WTC11 (cell line): Measurements from ENCODE around the gene SNX20. TPM values are rescaled to one million over a fixed set of nuclear protein-coding genes. Genes with fewer than 3 reads are reported as not detected.

Experiments used
- ATAC-seq: fragments of 200-7000 bp; cut with Tn5 transposase; 2 replicates; pipeline ENCODE4 v1.10.0; 2021; ENCODE audit warnings: mild to moderate bottlenecking, moderate library complexity
- CTCF ChIA-PET: fragments of 300-600 bp; sonication (Branson Sonifier 250); formaldehyde crosslinking; loops from one replicate; lab custom pipeline; 2021; ENCODE audit warnings: antibody characterized with exemption; lab: Charles Lee
- POLR2A ChIA-PET: fragments of 350-600 bp; sonication (Branson Sonifier 250); formaldehyde crosslinking; loops from one replicate; lab custom pipeline; 2021; ENCODE audit warnings: antibody characterized with exemption; lab: Charles Lee
- DNase-seq: peaks from one replicate; pipeline ENCODE4 v3.0.0; 2021; ENCODE audit warnings: low spot score
- H3K27ac Mint-ChIP-seq: 2 replicates; pipeline ENCODE4 v1.8.0; 2021; ENCODE audit warnings: mixed read lengths
- H3K27me3 Mint-ChIP-seq: 2 replicates; pipeline ENCODE4 v1.8.0; 2021; ENCODE audit warnings: low read depth, mild to moderate bottlenecking, moderate library complexity, mixed read lengths
- H3K36me3 Mint-ChIP-seq: 2 replicates; pipeline ENCODE4 v1.8.0; 2021; ENCODE audit warnings: mixed read lengths
- H3K4me1 Mint-ChIP-seq: 2 replicates; pipeline ENCODE4 v1.8.0; 2022; ENCODE audit warnings: mixed read lengths
- H3K4me3 Mint-ChIP-seq: 2 replicates; pipeline ENCODE4 v1.8.0; 2021; ENCODE audit warnings: mild to moderate bottlenecking, moderate library complexity, mixed read lengths
- H3K9me3 Mint-ChIP-seq: 2 replicates; pipeline ENCODE4 v1.8.0; 2021; ENCODE audit warnings: mixed read lengths
- CDX4 ChIP-seq: fragments of 250-450 bp; sonication (Bioruptor Pico); IDR thresholded peaks from 2 replicates; pipeline ENCODE4 v1.9.0; 2021; ENCODE audit warnings: moderate library complexity, mild to moderate bottlenecking, inconsistent platforms, borderline replicate concordance
- CREM ChIP-seq: sonication (generic); formaldehyde crosslinking; IDR thresholded peaks from 2 replicates; pipeline ENCODE4 v1.8.1; 2022; ENCODE audit warnings: mild to moderate bottlenecking, missing genetic modification reagents, moderate library complexity
- ELF4 ChIP-seq: sonication (generic); formaldehyde crosslinking; IDR thresholded peaks from 2 replicates; pipeline ENCODE4 v1.8.1; 2022; ENCODE audit warnings: low read depth, mild to moderate bottlenecking, moderate library complexity, missing genetic modification reagents
- EMX1 ChIP-seq: fragments of 250-450 bp; sonication (Bioruptor Pico); IDR thresholded peaks from 2 replicates; pipeline ENCODE4 v1.8.0; 2021; ENCODE audit warnings: mild to moderate bottlenecking
- FOXJ3 ChIP-seq: sonication (generic); formaldehyde crosslinking; IDR thresholded peaks from 2 replicates; pipeline ENCODE4 v1.9.0; 2021; ENCODE audit warnings: missing genetic modification reagents, mild to moderate bottlenecking, borderline replicate concordance
- FOXK1 ChIP-seq: sonication (generic); formaldehyde crosslinking; IDR thresholded peaks from 2 replicates; pipeline ENCODE4 v1.8.0; 2022; ENCODE audit warnings: mild to moderate bottlenecking, moderate library complexity, missing genetic modification reagents
- FOXP1 ChIP-seq: sonication (generic); formaldehyde crosslinking; IDR thresholded peaks from 2 replicates; pipeline ENCODE4 v1.8.0; 2022; ENCODE audit warnings: missing genetic modification reagents, mild to moderate bottlenecking, moderate library complexity, borderline replicate concordance
- GTF2I ChIP-seq: fragments of 250-450 bp; sonication (Bioruptor Pico); conservative IDR thresholded peaks from 2 replicates; pipeline ENCODE4 v1.4.0; 2021; ENCODE audit warnings: mild to moderate bottlenecking
- NFATC4 ChIP-seq: fragments of 250-450 bp; sonication (Bioruptor Pico); IDR thresholded peaks from 2 replicates; pipeline ENCODE4 v1.9.0; 2021; ENCODE audit warnings: mild to moderate bottlenecking
- PREB ChIP-seq: sonication (generic); formaldehyde crosslinking; IDR thresholded peaks from 2 replicates; pipeline ENCODE4 v1.8.1; 2022; ENCODE audit warnings: mild to moderate bottlenecking, missing genetic modification reagents, moderate library complexity, borderline replicate concordance
- RORB ChIP-seq: fragments of 250-450 bp; sonication (Bioruptor Pico); IDR thresholded peaks from 2 replicates; pipeline ENCODE4 v1.9.0; 2021; ENCODE audit warnings: mild to moderate bottlenecking
- TCF7 ChIP-seq: sonication (generic); formaldehyde crosslinking; IDR thresholded peaks from 2 replicates; pipeline ENCODE4 v1.8.0; 2022; ENCODE audit warnings: mild to moderate bottlenecking, low read depth, missing genetic modification reagents, moderate library complexity
- TP53 ChIP-seq: sonication (generic); formaldehyde crosslinking; IDR thresholded peaks from 2 replicates; pipeline ENCODE4 v1.8.1; 2023; ENCODE audit warnings: mild to moderate bottlenecking, missing genetic modification reagents
- ZBTB43 ChIP-seq: sonication (generic); formaldehyde crosslinking; IDR thresholded peaks from 2 replicates; pipeline ENCODE4 v1.8.1; 2023; ENCODE audit warnings: mild to moderate bottlenecking, missing genetic modification reagents
- ZNF121 ChIP-seq: sonication (generic); formaldehyde crosslinking; IDR thresholded peaks from 2 replicates; pipeline ENCODE4 v1.8.0; 2023; ENCODE audit warnings: missing genetic modification reagents
- ZNF219 ChIP-seq: sonication (generic); formaldehyde crosslinking; IDR thresholded peaks from 2 replicates; pipeline ENCODE4 v1.8.0; 2023; ENCODE audit warnings: missing genetic modification reagents, mild to moderate bottlenecking, borderline replicate concordance
- ZNF232 ChIP-seq: sonication (generic); formaldehyde crosslinking; IDR thresholded peaks from 2 replicates; pipeline ENCODE4 v1.8.0; 2022; ENCODE audit warnings: mild to moderate bottlenecking, missing genetic modification reagents
- ZNF263 ChIP-seq: sonication (generic); formaldehyde crosslinking; IDR thresholded peaks from 2 replicates; pipeline ENCODE4 v1.8.1; 2022; ENCODE audit warnings: low read depth, mild to moderate bottlenecking, moderate library complexity, missing genetic modification reagents
- ZNF512 ChIP-seq: sonication (generic); formaldehyde crosslinking; IDR thresholded peaks from 2 replicates; pipeline ENCODE4 v1.8.1; 2022; ENCODE audit warnings: missing genetic modification reagents, borderline replicate concordance
- total RNA-seq: library from RNA; stranded (reverse); gene quantifications from 3 replicates; pipeline ENCODE4 v1.2.3, GENCODE V29; 2021
- TF ChIP-seq, protein P1 (sequence below): fragments of 250-450 bp; sonication (Bioruptor Pico); conservative IDR thresholded peaks from 2 replicates; pipeline ENCODE4 v1.9.0; 2021; ENCODE audit warnings: mild to moderate bottlenecking
- TF ChIP-seq, protein P2 (sequence below): sonication (generic); formaldehyde crosslinking; IDR thresholded peaks from 2 replicates; pipeline ENCODE4 v1.8.1; 2022; ENCODE audit warnings: low read depth, mild to moderate bottlenecking, moderate library complexity, missing genetic modification reagents, borderline replicate concordance

SNX20 gene
- total RNA-seq, 1 experiment from 2014 or later = not detected

DNA sequence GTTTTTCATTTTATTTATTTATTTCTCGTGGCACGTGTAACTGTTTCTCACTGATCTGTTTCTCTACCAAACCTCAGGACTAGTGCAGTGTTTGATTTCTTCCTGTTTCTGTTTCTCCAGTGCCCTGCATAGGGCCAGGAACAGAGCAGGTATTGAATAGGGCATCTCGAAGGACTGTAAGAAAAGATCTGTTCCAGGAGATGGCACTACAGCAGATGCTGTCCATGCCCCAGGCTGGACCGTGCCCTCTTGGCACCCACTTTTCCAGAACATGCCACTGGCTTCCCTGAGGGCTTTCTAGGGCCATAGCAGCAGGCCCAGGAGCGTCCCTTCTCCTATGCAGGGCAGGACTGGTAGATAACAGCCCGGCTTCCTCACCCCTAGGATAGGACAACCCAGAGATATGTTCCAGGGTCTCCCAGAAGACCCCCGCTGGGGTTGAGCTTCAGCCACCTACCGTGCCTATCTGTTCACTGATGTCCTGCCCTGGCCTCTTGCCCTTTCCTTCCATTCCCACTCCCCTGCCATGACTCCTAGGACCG is 4.4 kb downstream of the SNX20 start (continued):
- TF ChIP-seq ZNF512 (CRISPR knock-in tag) = no peak
- TF ChIP-seq, all 79 proteins: peak for 0

GRCh38 chr16:50675686-50676610 is 5.2 kb downstream of the SNX20 start:
- Mint-ChIP-seq H3K9me3 (peaks cover 24% of the 10 kb centered on the region), H3K27ac (no peak overlapping the region), H3K36me3 (peaks cover 16% of the 10 kb centered on the region), H3K27me3 (no peaks in the 10 kb centered on the region; the same call in 1 of the 2 replicates), H3K4me3 (no peak overlapping the region), H3K4me1 (no peaks in the 10 kb centered on the region)
- POLR2A ChIA-PET = no interaction called here
- ATAC-seq (no peak), DNase-seq (no peak)
- TF ChIP-seq, protein P1, sequence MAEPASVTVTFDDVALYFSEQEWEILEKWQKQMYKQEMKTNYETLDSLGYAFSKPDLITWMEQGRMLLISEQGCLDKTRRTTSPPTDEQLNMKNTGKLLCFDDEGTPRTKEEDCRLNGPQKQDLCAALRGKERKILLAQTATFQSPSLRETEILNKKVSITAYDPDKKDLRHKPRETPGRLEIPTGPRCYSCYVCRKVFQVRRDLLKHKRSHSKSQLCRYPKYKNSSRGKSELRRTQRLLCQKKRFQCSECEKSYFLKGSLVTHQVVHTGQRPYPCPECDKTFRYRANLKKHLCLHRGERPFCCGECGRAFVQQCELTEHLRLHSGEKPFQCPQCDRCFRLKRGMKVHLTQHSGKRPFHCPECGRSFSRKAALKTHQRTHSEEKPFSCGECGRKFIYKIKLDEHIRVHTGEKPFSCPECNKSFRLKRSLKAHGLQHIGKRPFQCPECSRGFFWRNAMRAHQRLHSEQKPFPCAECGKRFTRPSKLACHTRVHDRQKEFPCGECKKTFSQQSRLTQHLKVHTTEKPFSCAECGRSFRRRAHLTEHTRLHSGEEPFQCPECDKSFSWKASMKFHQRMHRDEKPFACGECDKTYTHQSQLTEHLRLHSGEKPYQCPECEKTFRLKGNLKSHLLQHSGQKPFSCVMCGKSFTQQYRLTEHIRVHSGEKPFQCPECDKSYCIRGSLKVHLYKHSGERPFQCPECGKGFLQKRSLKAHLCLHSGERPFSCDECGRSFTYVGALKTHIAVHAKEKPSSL = no peak
- no peak for TF ChIP-seq PREB (CRISPR knock-in tag)
- TF ChIP-seq FOXJ3 = no peak
- TF ChIP-seq EMX1 (CRISPR knock-in tag) = no peak
- TF ChIP-seq FOXK1 (CRISPR knock-in tag) = no peak
- TF ChIP-seq FOXP1 (CRISPR knock-in tag) = no peak
- no peak for TF ChIP-seq NFATC4 (CRISPR knock-in tag)
- CTCF ChIA-PET = interaction anchor here (0.7 to 7.6 kb wide), 8 partner anchors 9 to 130 kb away, joined by 3 to 101 read pairs (median 4); no protein-coding TSS in a partner anchor

GRCh38 chr16:50674831-50675230 is 6.3 kb downstream of the SNX20 start:
- Mint-ChIP-seq H3K9me3 (peaks cover 24% of the 10 kb centered on the region), H3K36me3 (peaks cover 16% of the 10 kb centered on the region), H3K27ac (no peak overlapping the region), H3K27me3 (no peaks in the 10 kb centered on the region; the same call in 1 of the 2 replicates), H3K4me3 (no peak overlapping the region), H3K4me1 (no peaks in the 10 kb centered on the region)
- DNase-seq (no peak), ATAC-seq (no peak)
- POLR2A ChIA-PET = no interaction called here
- CTCF ChIA-PET = interaction anchor here (0.8 to 7.6 kb wide), 6 partner anchors 7 to 132 kb away, joined by 3 to 101 read pairs (median 4); no protein-coding TSS in a partner anchor
- TF ChIP-seq ZNF232 (CRISPR knock-in tag) (no peak), RORB (CRISPR knock-in tag) (no peak), CDX4 (no peak), ELF4 (CRISPR knock-in tag) (no peak), ZNF263 (no peak), CREM (no peak), ZBTB43 (no peak), TCF7 (CRISPR knock-in tag) (no peak), ZNF219 (CRISPR knock-in tag) (no peak), TP53 (CRISPR knock-in tag) (no peak), GTF2I (CRISPR knock-in tag) (no peak), ZNF121 (no peak)
- TF ChIP-seq, protein P2, sequence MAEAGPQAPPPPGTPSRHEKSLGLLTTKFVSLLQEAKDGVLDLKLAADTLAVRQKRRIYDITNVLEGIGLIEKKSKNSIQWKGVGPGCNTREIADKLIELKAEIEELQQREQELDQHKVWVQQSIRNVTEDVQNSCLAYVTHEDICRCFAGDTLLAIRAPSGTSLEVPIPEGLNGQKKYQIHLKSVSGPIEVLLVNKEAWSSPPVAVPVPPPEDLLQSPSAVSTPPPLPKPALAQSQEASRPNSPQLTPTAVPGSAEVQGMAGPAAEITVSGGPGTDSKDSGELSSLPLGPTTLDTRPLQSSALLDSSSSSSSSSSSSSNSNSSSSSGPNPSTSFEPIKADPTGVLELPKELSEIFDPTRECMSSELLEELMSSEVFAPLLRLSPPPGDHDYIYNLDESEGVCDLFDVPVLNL (CRISPR knock-in tag) = no peak
